Colon (tissue), 2 donors: ENCODE measurements around the gene RAD51.

ENCODE experiments used
- FAIRE-seq: peaks from 2 replicates; lab custom pipeline; 2012; peaks lifted over from hg19 to GRCh38; lab: Jason Lieb, UNC
- donor health status: control.
- donor health status: control.

Gene RAD51

GRCh38 chr15:40722934-40723333, 28.0 kb downstream of the RAD51 start:
- no peak for FAIRE-seq

DNA sequence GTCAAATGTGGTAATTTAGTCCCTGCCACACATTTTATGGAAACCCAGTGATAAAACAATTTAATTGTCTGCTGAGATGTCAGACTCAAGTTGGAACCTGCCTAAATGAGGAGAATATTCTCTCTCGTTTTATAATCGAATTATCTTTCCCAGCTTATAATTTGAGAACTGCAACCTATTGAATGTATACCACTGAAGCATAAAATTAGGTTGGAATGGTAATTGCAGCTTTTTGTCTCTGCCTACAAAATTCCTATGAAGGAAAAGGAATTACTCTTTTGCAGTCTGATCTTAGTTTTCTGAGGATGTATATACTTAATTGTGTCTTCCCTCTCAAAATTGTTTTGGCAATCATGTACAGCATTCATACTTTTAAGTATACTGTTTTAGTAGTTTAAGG, 28.9 kb downstream of the RAD51 start:
- no peak for FAIRE-seq

DNA sequence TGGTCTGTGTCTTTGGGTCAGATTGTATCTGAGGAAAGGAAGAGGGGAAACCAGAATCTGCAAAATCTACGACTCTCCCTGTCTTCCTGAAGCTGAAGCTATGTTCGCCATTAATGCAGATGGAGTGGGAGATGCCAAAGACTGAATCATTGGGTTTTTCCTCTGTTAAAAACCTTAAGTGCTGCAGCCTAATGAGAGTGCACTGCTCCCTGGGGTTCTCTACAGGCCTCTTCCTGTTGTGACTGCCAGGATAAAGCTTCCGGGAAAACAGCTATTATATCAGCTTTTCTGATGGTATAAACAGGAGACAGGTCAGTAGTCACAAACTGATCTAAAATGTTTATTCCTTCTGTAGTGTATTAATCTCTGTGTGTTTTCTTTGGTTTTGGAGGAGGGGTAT, 36.1 kb downstream of the RAD51 start:
- no peak for FAIRE-seq

- FAIRE-seq: no peak
These were observed 41.6 kb downstream of the RAD51 start for GRCh38 chr15:40736575-40736974.

GRCh38 chr15:40737048-40737447, 42.1 kb downstream of the RAD51 start:
- FAIRE-seq: no peak

- FAIRE-seq: no peak
These were observed 44.1 kb downstream of the RAD51 start for GRCh38 chr15:40739047-40739446.

GRCh38 chr15:40739854-40740253, 44.9 kb downstream of the RAD51 start:
- FAIRE-seq: no peak

DNA sequence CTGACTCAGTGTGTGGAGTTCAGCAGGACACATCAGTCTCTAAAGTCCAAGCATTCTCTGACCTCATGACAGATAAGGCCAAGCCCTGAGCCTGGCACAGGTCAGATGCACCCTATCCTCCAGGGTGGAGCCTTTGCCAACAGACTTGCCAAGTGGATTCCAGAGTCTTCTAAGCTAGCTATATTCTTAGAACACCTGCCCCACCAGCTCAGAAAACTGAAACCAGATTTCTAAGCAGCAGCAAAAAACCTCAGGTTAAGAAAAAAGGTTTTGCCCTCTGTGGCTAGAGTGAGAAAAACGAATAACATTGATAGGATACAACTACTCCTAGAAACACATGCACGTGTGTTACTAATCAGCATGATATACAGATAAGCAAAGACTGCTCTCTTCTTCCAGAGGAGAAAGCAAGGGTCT, 48.5 kb downstream of the RAD51 start:
- FAIRE-seq: no peak

- FAIRE-seq: no peak
These were observed 49.2 kb downstream of the RAD51 start for GRCh38 chr15:40743921-40744814.

DNA sequence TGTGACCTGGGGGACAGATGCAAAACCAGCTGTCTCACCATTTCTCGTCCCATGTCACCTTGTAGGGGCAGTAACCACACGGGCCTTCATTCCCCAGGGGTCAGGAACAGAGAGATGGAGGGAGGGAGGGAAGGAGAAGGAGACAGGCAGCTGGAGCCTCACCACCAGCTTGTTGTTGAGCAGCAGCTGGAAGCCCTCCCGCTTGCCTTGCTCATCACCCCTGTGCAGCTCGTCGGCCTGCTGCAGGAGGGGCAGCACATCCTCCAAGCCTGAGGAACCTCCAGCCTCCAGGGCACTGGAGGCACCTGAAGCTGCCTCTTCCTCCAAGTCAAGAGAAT, 49.8 kb downstream of the RAD51 start:
- FAIRE-seq: no peak

DNA sequence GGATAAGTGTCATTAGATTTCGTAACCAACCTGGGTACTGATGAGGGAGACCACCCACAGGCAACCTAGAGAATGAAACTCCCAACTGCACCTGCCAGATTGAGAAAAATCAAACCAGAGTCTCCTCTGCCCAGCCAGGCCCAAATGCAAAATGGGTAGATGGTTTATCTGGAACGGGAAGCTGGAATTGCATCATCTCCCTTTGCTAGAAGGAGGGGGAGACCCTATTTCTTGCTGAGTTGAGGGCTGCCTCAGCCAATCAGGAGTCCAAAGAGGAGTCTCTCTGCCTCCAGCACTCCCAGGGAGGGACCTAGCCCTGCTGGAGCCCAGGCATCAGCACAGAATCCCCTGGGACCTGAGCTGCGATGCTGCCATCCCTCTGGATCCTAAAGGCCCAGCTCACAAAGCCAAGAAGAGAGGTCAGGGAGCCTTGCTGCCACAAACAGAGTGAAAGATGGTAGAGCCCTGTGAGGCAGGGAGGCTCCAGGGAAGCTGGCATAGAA, 52.0 kb downstream of the RAD51 start:
- FAIRE-seq: no peak

DNA sequence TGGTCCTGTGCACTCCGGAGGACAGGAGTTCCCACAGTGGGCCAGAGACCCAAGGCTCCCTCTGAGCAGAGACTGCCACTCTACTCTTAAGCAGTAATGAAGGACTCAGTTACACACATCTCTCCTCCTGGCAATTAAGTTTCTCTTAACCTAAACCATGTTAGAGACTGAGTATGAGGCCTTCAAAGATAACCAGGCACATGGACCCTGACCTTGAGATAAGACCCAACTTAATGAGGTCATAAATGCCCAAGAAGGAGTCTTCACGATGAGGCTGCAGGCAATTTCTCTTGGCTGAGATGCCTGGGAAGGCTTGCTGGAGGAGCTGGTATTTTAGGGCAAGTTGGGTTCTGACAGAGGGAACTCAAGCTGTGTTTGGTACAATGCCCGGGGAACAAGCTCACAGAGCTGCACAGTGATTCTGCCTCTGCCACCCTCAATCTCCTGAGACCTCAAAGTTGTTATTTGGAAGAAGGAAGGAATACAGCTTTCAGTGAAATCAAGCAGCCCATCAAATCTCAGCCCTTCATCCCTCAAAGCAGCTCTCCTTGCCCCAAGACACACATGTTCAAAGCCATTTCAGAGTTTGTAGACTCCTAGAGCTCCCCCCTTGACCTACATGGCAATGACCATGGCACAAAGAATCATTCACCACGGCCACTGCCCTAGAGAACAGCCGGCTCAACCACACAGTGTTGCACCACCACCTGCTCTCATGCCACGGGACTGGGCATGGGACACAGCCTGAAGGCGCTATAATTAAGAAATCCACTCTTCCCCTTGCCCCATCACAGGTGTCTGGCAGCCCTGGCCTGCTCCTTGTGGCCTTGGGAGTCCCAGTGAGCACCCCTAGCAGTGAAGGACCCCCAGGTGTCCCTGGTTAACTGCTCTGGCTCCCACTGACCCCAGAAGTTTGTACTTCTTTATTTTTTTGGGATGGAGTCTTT, 53.0 kb downstream of the RAD51 start:
- FAIRE-seq: no peak

- no peak for FAIRE-seq
These were observed 54.2 kb downstream of the RAD51 start for GRCh38 chr15:40749151-40749630.

GRCh38 chr15:40750885-40751284, 55.9 kb downstream of the RAD51 start:
- no peak for FAIRE-seq

DNA sequence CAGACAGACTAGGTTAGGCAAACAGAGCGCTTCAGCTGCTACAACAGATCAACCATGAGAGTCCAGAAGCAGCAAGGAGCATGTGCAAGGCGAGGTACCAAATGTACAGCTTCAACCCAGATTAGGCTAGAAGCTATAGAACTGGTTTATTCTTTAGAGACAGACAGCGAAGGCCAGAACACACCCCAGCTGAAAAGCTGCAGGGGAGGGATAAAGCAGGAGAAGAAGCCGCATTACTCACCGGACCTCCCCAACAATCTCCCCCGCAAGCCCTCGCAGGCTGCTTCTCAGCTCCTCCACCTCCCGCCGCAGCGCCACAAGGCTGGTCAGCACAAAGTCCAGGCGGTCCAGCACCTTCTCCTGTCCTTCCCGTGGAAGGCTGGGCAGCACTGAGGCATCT, 56.8 kb downstream of the RAD51 start:
- no peak for FAIRE-seq

- FAIRE-seq: no peak
These were observed 59.6 kb downstream of the RAD51 start for GRCh38 chr15:40754574-40754882.

GRCh38 chr15:40754883-40755811, 60.2 kb downstream of the RAD51 start, which contains the start of gene RMDN3:
RMDN3 (minus strand) TSS chr15:40755254; CDS start chr15:40754783, 471 bp downstream.
- FAIRE-seq: no peak

DNA sequence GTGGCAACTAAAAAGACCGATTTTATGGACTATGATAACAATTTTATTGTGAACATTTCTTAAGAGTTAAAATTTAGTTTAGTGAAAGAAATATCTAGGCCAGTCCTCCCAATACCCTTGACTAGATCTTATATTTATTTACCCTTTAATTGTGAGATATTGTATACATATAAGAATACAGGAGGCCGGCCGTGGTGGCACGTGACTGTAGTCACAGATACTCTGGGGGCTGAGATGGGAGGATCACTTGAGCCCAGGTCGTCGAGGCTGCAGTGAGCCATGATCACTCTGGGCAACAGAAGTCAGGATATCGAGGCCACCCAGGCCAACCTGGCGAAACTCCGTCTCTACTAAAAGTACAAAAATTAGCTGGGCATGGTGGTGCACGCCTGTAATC, 60.8 kb downstream of the RAD51 start:
- no peak for FAIRE-seq

GRCh38 chr15:40756938-40757337, 62.0 kb downstream of the RAD51 start:
- FAIRE-seq: no peak

GRCh38 chr15:40759961-40760360, 65.0 kb downstream of the RAD51 start:
- FAIRE-seq: no peak

- no peak for FAIRE-seq
These were observed 68.2 kb downstream of the RAD51 start for GRCh38 chr15:40762919-40763800.
